ENCODE data around the gene VCPKMT. TPM values are rescaled to one million over a fixed set of nuclear protein-coding genes. Genes with fewer than 3 reads are reported as not detected.

VCPKMT gene
- total RNA-seq: 12.3 and 15.2 TPM in 2 replicates

GRCh38 chr14:50116181-50116956 lies at the start of gene VCPKMT:
Gene VCPKMT, minus strand, starts transcription at chr14:50116572. Its CDS starts 20 bp downstream, at chr14:50116552.
- H3K36me3 Mint-ChIP-seq (ENCODE audit: low read depth): peaks cover 28% of the 10 kb centered on the region
- H3K27ac Mint-ChIP-seq: peak within 1 kb of the TSS; percentile 98

GRCh38 chr14:50156111-50156510 lies 39.7 kb upstream of the VCPKMT start:
- Mint-ChIP-seq H3K36me3 (ENCODE audit: low read depth) (peaks cover 19% of the 10 kb centered on the region), H3K4me3 (no peak overlapping the region), H3K4me1 (ENCODE audit: low read depth) (no peaks in the 10 kb centered on the region), H3K9me3 (no peaks in the 10 kb centered on the region), H3K27ac (no peak overlapping the region), H3K27me3 (ENCODE audit: insufficient read depth) (no peaks in the 10 kb centered on the region)
- intact Hi-C loops (cut with micrococcal nuclease): no loop called here
- no peak for DNase-seq (ENCODE audit: low spot score)

More at GRCh38 chr14:50116181-50116956, at the start of gene VCPKMT:
- Mint-ChIP-seq H3K9me3 (no peaks in the 10 kb centered on the region), H3K27me3 (ENCODE audit: insufficient read depth) (no peaks in the 10 kb centered on the region), H3K4me1 (ENCODE audit: low read depth) (peaks cover 33% of the 10 kb centered on the region), H3K4me3 (peak within 1 kb of the TSS; percentile 97)
- intact Hi-C loops (cut with micrococcal nuclease): loop anchor here (1.0 to 5.0 kb wide), 13 partner anchors 114 to 519 kb away; partner anchors contain the start of genes DMAC2L, KLHDC2, L2HGDH and LRR1
- peak; percentile 95 for DNase-seq (ENCODE audit: low spot score)

GRCh38 chr14:50148799-50149198 lies 32.4 kb upstream of the VCPKMT start:
- no peak for DNase-seq (ENCODE audit: low spot score)
- H3K27ac Mint-ChIP-seq: no peak overlapping the region
- H3K36me3 Mint-ChIP-seq (ENCODE audit: low read depth): peaks cover 21% of the 10 kb centered on the region
- H3K4me1 Mint-ChIP-seq (ENCODE audit: low read depth): no peaks in the 10 kb centered on the region
- no peaks in the 10 kb centered on the region for H3K27me3 Mint-ChIP-seq (ENCODE audit: insufficient read depth)
- no peak overlapping the region for H3K4me3 Mint-ChIP-seq
- intact Hi-C loops (cut with micrococcal nuclease): no loop called here
- H3K9me3 Mint-ChIP-seq: no peaks in the 10 kb centered on the region

- intact Hi-C loops (cut with micrococcal nuclease): no loop called here
- no peaks in the 10 kb centered on the region for H3K27me3 Mint-ChIP-seq (ENCODE audit: insufficient read depth)
- no peaks in the 10 kb centered on the region for H3K9me3 Mint-ChIP-seq
- H3K36me3 Mint-ChIP-seq (ENCODE audit: low read depth): no peaks in the 10 kb centered on the region
- H3K4me3 Mint-ChIP-seq: no peak overlapping the region
- H3K4me1 Mint-ChIP-seq (ENCODE audit: low read depth): no peaks in the 10 kb centered on the region
- DNase-seq (ENCODE audit: low spot score): no peak
- no peak overlapping the region for H3K27ac Mint-ChIP-seq
These were observed 22.8 kb upstream of the VCPKMT start for GRCh38 chr14:50139192-50139591.

- no peaks in the 10 kb centered on the region for H3K9me3 Mint-ChIP-seq
- H3K4me3 Mint-ChIP-seq: no peak overlapping the region
- no peaks in the 10 kb centered on the region for H3K27me3 Mint-ChIP-seq (ENCODE audit: insufficient read depth)
- no peak for DNase-seq (ENCODE audit: low spot score)
- H3K36me3 Mint-ChIP-seq (ENCODE audit: low read depth): peaks cover 36% of the 10 kb centered on the region
- no peak overlapping the region for H3K27ac Mint-ChIP-seq
- intact Hi-C loops (cut with micrococcal nuclease): no loop called here
- peaks cover 4% of the 10 kb centered on the region for H3K4me1 Mint-ChIP-seq (ENCODE audit: low read depth)
These were observed 11.4 kb upstream of the VCPKMT start for GRCh38 chr14:50127802-50128201.

- H3K4me1 Mint-ChIP-seq (ENCODE audit: low read depth): peaks cover 4% of the 10 kb centered on the region
- H3K27me3 Mint-ChIP-seq (ENCODE audit: insufficient read depth): no peaks in the 10 kb centered on the region
- H3K36me3 Mint-ChIP-seq (ENCODE audit: low read depth): peaks cover 30% of the 10 kb centered on the region
- no peak overlapping the region for H3K4me3 Mint-ChIP-seq
- intact Hi-C loops (cut with micrococcal nuclease): no loop called here
- no peak overlapping the region for H3K27ac Mint-ChIP-seq
- DNase-seq (ENCODE audit: low spot score): no peak
- no peaks in the 10 kb centered on the region for H3K9me3 Mint-ChIP-seq
These were observed 6.7 kb upstream of the VCPKMT start for GRCh38 chr14:50123062-50123461.

GRCh38 chr14:50122291-50122690 lies 5.9 kb upstream of the VCPKMT start:
- Mint-ChIP-seq H3K9me3 (no peaks in the 10 kb centered on the region), H3K27me3 (ENCODE audit: insufficient read depth) (no peaks in the 10 kb centered on the region), H3K36me3 (ENCODE audit: low read depth) (peaks cover 28% of the 10 kb centered on the region), H3K4me3 (no peak overlapping the region), H3K4me1 (ENCODE audit: low read depth) (peaks cover 4% of the 10 kb centered on the region), H3K27ac (no peak overlapping the region)
- intact Hi-C loops (cut with micrococcal nuclease): no loop called here
- DNase-seq (ENCODE audit: low spot score): no peak

GRCh38 chr14:50121486-50121885 lies 5.1 kb upstream of the VCPKMT start:
- intact Hi-C loops (cut with micrococcal nuclease): no loop called here
- Mint-ChIP-seq H3K9me3 (no peaks in the 10 kb centered on the region), H3K27ac (no peak overlapping the region), H3K4me1 (ENCODE audit: low read depth) (peaks cover 10% of the 10 kb centered on the region), H3K4me3 (no peak overlapping the region), H3K27me3 (ENCODE audit: insufficient read depth) (no peaks in the 10 kb centered on the region), H3K36me3 (ENCODE audit: low read depth) (peaks cover 26% of the 10 kb centered on the region)
- DNase-seq (ENCODE audit: low spot score): no peak

- intact Hi-C loops (cut with micrococcal nuclease): loop anchor here (2.0 to 5.0 kb wide), 7 partner anchors 145 to 520 kb away; partner anchors contain the start of genes DMAC2L, KLHDC2, L2HGDH and LRR1
- Mint-ChIP-seq H3K36me3 (ENCODE audit: low read depth) (peaks cover 27% of the 10 kb centered on the region), H3K4me1 (ENCODE audit: low read depth) (peaks cover 33% of the 10 kb centered on the region), H3K9me3 (no peaks in the 10 kb centered on the region), H3K27me3 (ENCODE audit: insufficient read depth) (no peaks in the 10 kb centered on the region), H3K4me3 (peak overlapping the region; percentile 5), H3K27ac (no peak overlapping the region)
- DNase-seq (ENCODE audit: low spot score): no peak
These were observed 1.1 kb upstream of the VCPKMT start for GRCh38 chr14:50117456-50117855.

GRCh38 chr14:50116966-50117365 lies 594 bp upstream of the VCPKMT start:
- peak overlapping the region; percentile 97 for H3K4me3 Mint-ChIP-seq
- intact Hi-C loops (cut with micrococcal nuclease): loop anchor here (1.0 to 5.0 kb wide), 13 partner anchors 113 to 520 kb away; partner anchors contain the start of genes DMAC2L, KLHDC2, L2HGDH and LRR1
- H3K27ac Mint-ChIP-seq: peak overlapping the region; percentile 98
- no peaks in the 10 kb centered on the region for H3K9me3 Mint-ChIP-seq
- H3K27me3 Mint-ChIP-seq (ENCODE audit: insufficient read depth): no peaks in the 10 kb centered on the region
- no peak for DNase-seq (ENCODE audit: low spot score)
- peaks cover 28% of the 10 kb centered on the region for H3K36me3 Mint-ChIP-seq (ENCODE audit: low read depth)
- peaks cover 33% of the 10 kb centered on the region for H3K4me1 Mint-ChIP-seq (ENCODE audit: low read depth)

- peaks cover 42% of the 10 kb centered on the region for H3K36me3 Mint-ChIP-seq (ENCODE audit: low read depth)
These were observed 2.9 kb downstream of the VCPKMT start for GRCh38 chr14:50113381-50114035.

GRCh38 chr14:50110323-50111037 lies 5.9 kb downstream of the VCPKMT start:
- intact Hi-C loops (cut with micrococcal nuclease): no loop called here
- peaks cover 26% of the 10 kb centered on the region for H3K4me1 Mint-ChIP-seq (ENCODE audit: low read depth)

More at GRCh38 chr14:50113381-50114035, 2.9 kb downstream of the VCPKMT start:
- intact Hi-C loops (cut with micrococcal nuclease): no loop called here
- Mint-ChIP-seq H3K27ac (no peak overlapping the region), H3K4me1 (ENCODE audit: low read depth) (peaks cover 39% of the 10 kb centered on the region), H3K9me3 (no peaks in the 10 kb centered on the region), H3K4me3 (no peak overlapping the region), H3K27me3 (ENCODE audit: insufficient read depth) (no peaks in the 10 kb centered on the region)
- no peak for DNase-seq (ENCODE audit: low spot score)

More at GRCh38 chr14:50110323-50111037, 5.9 kb downstream of the VCPKMT start:
- peaks cover 39% of the 10 kb centered on the region for H3K36me3 Mint-ChIP-seq (ENCODE audit: low read depth)
- H3K27me3 Mint-ChIP-seq (ENCODE audit: insufficient read depth): no peaks in the 10 kb centered on the region
- H3K4me3 Mint-ChIP-seq: no peak overlapping the region
- H3K9me3 Mint-ChIP-seq: no peaks in the 10 kb centered on the region
- DNase-seq (ENCODE audit: low spot score): no peak
- no peak overlapping the region for H3K27ac Mint-ChIP-seq
